ENCODE measurements around the gene TIMM10B.

DNA sequence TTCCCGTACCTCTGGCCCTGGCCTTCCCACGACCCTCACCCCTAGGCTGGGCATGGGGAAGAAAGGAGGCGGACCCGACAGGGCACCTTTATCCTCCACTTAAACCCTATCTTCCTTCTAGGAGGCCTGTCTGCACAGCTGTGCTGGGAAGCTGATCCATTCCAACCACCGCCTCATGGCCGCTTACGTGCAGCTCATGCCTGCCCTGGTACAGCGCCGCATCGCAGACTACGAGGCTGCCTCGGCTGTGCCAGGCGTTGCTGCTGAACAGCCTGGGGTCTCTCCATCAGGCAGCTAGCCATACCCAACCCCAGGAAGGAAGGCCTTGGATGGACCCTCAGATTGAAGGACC lies 599 bp downstream of the TIMM10B start:
- TF ChIP-seq POLR2A (IDR thresholded peaks at IDR 0.05; ENCODE audit: low read depth, low read length) = no peak
- TF ChIP-seq CTCF (conservative IDR thresholded peaks at IDR 0.05; ENCODE audit: low read depth, low read length) = no peak
- TF ChIP-seq FOS (IDR thresholded peaks at IDR 0.05; ENCODE audit: low read depth, low read length) = no peak
- TF ChIP-seq RFX5 (IDR thresholded peaks at IDR 0.05; ENCODE audit: low read depth, low read length) = no peak
- no peak for TF ChIP-seq RAD21 (IDR thresholded peaks at IDR 0.05; ENCODE audit: low read length)
- TF ChIP-seq MAZ (IDR thresholded peaks at IDR 0.05; ENCODE audit: borderline replicate concordance, low read depth, low read length) = no peak

Data from IMR-90 (cell line).